SK-N-SH (cell line): ENCODE results near the gene CHCHD3. TPM values are rescaled to one million over a fixed set of nuclear protein-coding genes. Genes with fewer than 3 reads are reported as not detected.
"Not testable (repeated sequence)": the region's sequence is repeated elsewhere in the genome, so short reads cannot be mapped to it uniquely, and the experiment has no call there.

Source experiments
- CTCF ChIA-PET: fragments of 300-600, 350-600 bp; formaldehyde crosslinking; extraction: SDS; loops from one replicate; lab custom pipeline; 2021; lab: Yijun Ruan, JAX
- POLR2A ChIA-PET: fragments of 350-600 bp; sonication (Branson Sonifier 250); formaldehyde crosslinking; extraction: SDS; loops from one replicate; lab custom pipeline; 2020; ENCODE audit warnings: antibody characterized with exemption, inconsistent platforms; lab: Yijun Ruan, JAX
- DNase-seq: peaks from one replicate; pipeline ENCODE4 v3.0.0; 2012
- H2AFZ ChIP-seq: fragments of 200-600 bp; sonication (generic); 2 replicates; pipeline ENCODE4 v1.8.1; 2016; ENCODE audit warnings: antibody characterized with exemption, mild to moderate bottlenecking, low read depth
- H3F3A ChIP-seq: fragments of 200-600 bp; sonication (generic); replicated peaks from 2 replicates; pipeline ENCODE3; 2016; ENCODE audit warnings: antibody characterized with exemption, mild to moderate bottlenecking; ENCODE audit not compliant: insufficient read depth
- H3K27ac ChIP-seq, 2 experiments: fragments of 200-500 bp in 1 of 2; fragments of 200-600 bp in 1 of 2; sonication (Bioruptor generic) in 1 of 2; sonication (generic), shearing (Covaris generic) in 1 of 2; 2 replicates each; pipeline versions ENCODE4 v1.5.1 to v1.6.1; 2014 to 2016; ENCODE audit warnings: low read depth in 2 of 2, inconsistent platforms in 1 of 2, low read length in 1 of 2, mild to moderate bottlenecking in 1 of 2, mixed read lengths in 1 of 2
- H3K27me3 ChIP-seq: fragments of 200-600 bp; sonication (generic), shearing (Covaris generic); 2 replicates; pipeline ENCODE4 v1.6.1; 2016; ENCODE audit warnings: mixed run types; ENCODE audit not compliant: insufficient read depth
- H3K36me3 ChIP-seq, 2 experiments: fragments of 200-500 bp in 1 of 2; fragments of 200-600 bp in 1 of 2; sonication (Bioruptor generic) in 1 of 2; sonication (generic) in 1 of 2; replicated peaks in 1 of 2; 2 replicates each; pipeline versions ENCODE3 to v1.5.1; 2014 to 2016; ENCODE audit warnings: low read length in 1 of 2, mild to moderate bottlenecking in 1 of 2; ENCODE audit not compliant: insufficient read depth in 2 of 2, control insufficient read depth in 1 of 2
- H3K4me1 ChIP-seq, 2 experiments: fragments of 200-500 bp in 1 of 2; fragments of 200-600 bp in 1 of 2; sonication (Bioruptor generic) in 1 of 2; sonication (generic), shearing (Covaris generic) in 1 of 2; 2 replicates each; pipeline versions ENCODE4 v1.5.1 to v1.6.1; 2014 to 2016; ENCODE audit warnings: low read depth in 1 of 2, low read length in 1 of 2, mixed run types in 1 of 2; ENCODE audit not compliant: insufficient read depth in 2 of 2, control insufficient read depth in 1 of 2
- H3K4me2 ChIP-seq: fragments of 200-600 bp; sonication (generic), shearing (Covaris generic); 2 replicates; pipeline ENCODE4 v1.6.1; 2017; ENCODE audit warnings: mixed run types
- H3K4me3 ChIP-seq, 2 experiments: fragments of 200-500 bp in 1 of 2; fragments of 200-600 bp in 1 of 2; sonication (Bioruptor generic) in 1 of 2; sonication (generic), shearing (Covaris generic) in 1 of 2; 2 replicates each; pipeline versions ENCODE4 v1.5.1 to v1.8.1; 2014 to 2016; ENCODE audit warnings: low read depth in 2 of 2, inconsistent platforms in 1 of 2, low read length in 1 of 2, mild to moderate bottlenecking in 1 of 2, mixed read lengths in 1 of 2, moderate library complexity in 1 of 2
- H3K79me2 ChIP-seq: fragments of 200-600 bp; sonication (generic); 2 replicates; pipeline ENCODE4 v1.8.1; 2017; ENCODE audit warnings: mild to moderate bottlenecking; ENCODE audit not compliant: insufficient read depth
- H3K9ac ChIP-seq: fragments of 200-600 bp; sonication (generic); 2 replicates; pipeline ENCODE4 v1.6.1; 2017; ENCODE audit warnings: mixed run types
- H3K9me2 ChIP-seq: fragments of 200-600 bp; sonication (generic); 2 replicates; pipeline ENCODE4 v1.6.1; 2017; ENCODE audit warnings: mixed run types
- H3K9me3 ChIP-seq: fragments of 200-600 bp; sonication (generic); 2 replicates; pipeline ENCODE4 v1.6.1; 2017; ENCODE audit warnings: mixed run types, mild to moderate bottlenecking, moderate library complexity
- H4K20me1 ChIP-seq: fragments of 200-600 bp; sonication (generic); 2 replicates; pipeline ENCODE4 v1.6.1; 2017; ENCODE audit warnings: mild to moderate bottlenecking, mixed run types; ENCODE audit not compliant: insufficient read depth
- CTCF ChIP-seq: fragments of 200-600 bp; sonication (generic); IDR thresholded peaks from 2 replicates; pipeline ENCODE4 v1.6.1; 2017; ENCODE audit warnings: antibody characterized with exemption, mild to moderate bottlenecking, moderate library complexity
- EP300 ChIP-seq, 2 experiments: IDR thresholded peaks; 2 replicates each; pipeline versions ENCODE4 v1.4.0 to v1.6.1; 2012; ENCODE audit warnings: borderline replicate concordance in 1 of 2, low read depth in 1 of 2, low read length in 1 of 2
- GABPA ChIP-seq: IDR thresholded peaks from 2 replicates; pipeline ENCODE4 v1.4.0; 2012; ENCODE audit warnings: low read depth, mild to moderate bottlenecking
- MXI1 ChIP-seq: IDR thresholded peaks from 2 replicates; pipeline ENCODE4 v1.6.1; 2012; ENCODE audit warnings: mild to moderate bottlenecking, low read depth, low read length, improper control_type of control experiment
- NFIC ChIP-seq: IDR thresholded peaks from 2 replicates; pipeline ENCODE4 v1.4.0; 2012; ENCODE audit warnings: borderline replicate concordance
- REST ChIP-seq: IDR thresholded peaks from 2 replicates; pipeline ENCODE4 v1.6.1; 2012; ENCODE audit warnings: mild to moderate bottlenecking, low read depth, low read length, moderate library complexity
- RFX5 ChIP-seq: IDR thresholded peaks from 2 replicates; pipeline ENCODE4 v1.6.1; 2012; ENCODE audit warnings: mild to moderate bottlenecking, improper control_type of control experiment, low read length
- RXRA ChIP-seq: IDR thresholded peaks from 2 replicates; pipeline ENCODE4 v1.4.0; 2012; ENCODE audit warnings: low read depth, mild to moderate bottlenecking, borderline replicate concordance
- SMC3 ChIP-seq: IDR thresholded peaks from 2 replicates; pipeline ENCODE4 v1.6.1; 2012; ENCODE audit warnings: low read depth, low read length, improper control_type of control experiment
- USF1 ChIP-seq: IDR thresholded peaks from 2 replicates; pipeline ENCODE4 v1.4.0; 2012; ENCODE audit warnings: low read depth, borderline replicate concordance
- USF2 ChIP-seq: fragments of 150-350 bp; IDR thresholded peaks from 2 replicates; pipeline ENCODE4 v1.6.1; 2017; ENCODE audit warnings: antibody characterized with exemption, low read length, low read depth, borderline replicate concordance
- WGBS: methylation state at CpG from one replicate; pipeline ENCODE4 v1.1.6; 2017; ENCODE audit warnings: low lambda C conversion rate; 5-methylcytosine and 5-hydroxymethylcytosine counted together
- polyA plus RNA-seq, 3 experiments: library from polyadenylated mRNA; depleted of rRNA; stranded (reverse); fragments of >200 nt; gene quantifications; 2 replicates each; pipeline ENCODE4 v1.2.3, GENCODE V29; 2012

CHCHD3 gene
- polyA plus RNA-seq, 1 of the 3 experiments (the other 2 are of a cell fraction): 97.1 TPM

GRCh38 chr7:132893560-132893959, 188.3 kb downstream of the CHCHD3 start:
- no peak overlapping the region for H3K27ac ChIP-seq
- 99% methylated on average over 4 of the region's 4 CpGs for WGBS
- no peak overlapping the region for H3K4me2 ChIP-seq
- H3K9me3 ChIP-seq: no peaks in the 10 kb centered on the region
- H3F3A ChIP-seq: no peaks in the 10 kb centered on the region
- H3K4me3 ChIP-seq: no peak overlapping the region
- H3K79me2 ChIP-seq: no peaks in the 10 kb centered on the region
- H4K20me1 ChIP-seq: no peaks in the 10 kb centered on the region
- H3K36me3 ChIP-seq: peaks cover 0 to 11% of the 10 kb centered on the region in 2 experiments
- H3K9me2 ChIP-seq: no peaks in the 10 kb centered on the region
- H3K27me3 ChIP-seq: no peaks in the 10 kb centered on the region
- no peak for DNase-seq
- H3K9ac ChIP-seq: no peak overlapping the region
- no peak overlapping the region for H2AFZ ChIP-seq
- ChIA-PET CTCF (interaction anchor here (0.5 kb wide), 1 partner anchor 35 kb away, joined by 3 read pairs; no protein-coding TSS in a partner anchor), POLR2A (no interaction called here)
- H3K4me1 ChIP-seq: no peaks in the 10 kb centered on the region
- TF ChIP-seq USF2 (no peak), GABPA (no peak), USF1 (no peak), CTCF (no peak), RFX5 (no peak), NFIC (no peak), EP300 (IDR thresholded peaks at IDR 0.05; ENCODE audit: borderline replicate concordance in 1 of 2, low read depth in 1 of 2, low read length in 1 of 2) (no peak), MXI1 (no peak), SMC3 (no peak), RXRA (no peak), REST (no peak)

GRCh38 chr7:132892744-132893143, 189.1 kb downstream of the CHCHD3 start:
- peaks cover 0 to 14% of the 10 kb centered on the region in 2 experiments for H3K36me3 ChIP-seq
- H3K4me1 ChIP-seq, DNase-seq, H3K79me2 ChIP-seq, POLR2A ChIA-PET, H3K9me3 ChIP-seq, H3K9ac ChIP-seq, H2AFZ ChIP-seq, H3K4me3 ChIP-seq, H3K4me2 ChIP-seq, H3K27ac ChIP-seq, CTCF ChIA-PET, H3F3A ChIP-seq, H3K27me3 ChIP-seq, H3K9me2 ChIP-seq, H4K20me1 ChIP-seq: not testable (repeated sequence)
- WGBS: 90% methylated on average over 4 of the region's 4 CpGs
